Lung (tissue), 12 donors: ENCODE results near the gene NKD2. TPM values are rescaled to one million over a fixed set of nuclear protein-coding genes. Genes with fewer than 3 reads are reported as not detected.

Experiments used
- ATAC-seq: fragments of 200-7000 bp; cut with Tn5 transposase; one replicate; pipeline ENCODE4 v1.9.1; 2020; ENCODE audit warnings: moderate number of reproducible peaks; ENCODE audit not compliant: insufficient read depth, low FRiP score
- DNase-seq, 3 donors: peaks; one replicate each; pipeline ENCODE4 v3.0.0-alpha.2; 2013 to 2017
- H3K27ac ChIP-seq, 2 donors: one replicate each; pipeline ENCODE4 v1.5.1; 2013; ENCODE audit warnings: mild to moderate bottlenecking in 2 of 2, moderate library complexity in 2 of 2, control low read depth in 1 of 2, inconsistent platforms in 1 of 2, low read depth in 1 of 2, low read length in 1 of 2
- H3K27me3 ChIP-seq, 3 donors: one replicate each; pipeline ENCODE4 v1.5.1; 2013; ENCODE audit warnings: low read length in 2 of 3; ENCODE audit not compliant: control insufficient read depth in 3 of 3, insufficient read depth in 3 of 3
- H3K36me3 ChIP-seq, 4 donors: one replicate each; pipeline ENCODE4 v1.5.1; 2013; ENCODE audit warnings: low read length in 4 of 4, mild to moderate bottlenecking in 1 of 4, moderate library complexity in 1 of 4; ENCODE audit not compliant: control insufficient read depth in 4 of 4, insufficient read depth in 4 of 4
- H3K4me1 ChIP-seq, 5 donors: one replicate each; pipeline ENCODE4 v1.5.1; 2013; ENCODE audit warnings: low read length in 5 of 5, mild to moderate bottlenecking in 2 of 5, moderate library complexity in 1 of 5; ENCODE audit not compliant: control insufficient read depth in 5 of 5, insufficient read depth in 5 of 5
- H3K4me3 ChIP-seq: one replicate; pipeline ENCODE4 v1.5.1; 2013; ENCODE audit warnings: mild to moderate bottlenecking, control low read depth, moderate library complexity
- H3K9ac ChIP-seq, 2 donors: one replicate each; pipeline ENCODE4 v1.5.1; 2013; ENCODE audit warnings: low read length in 2 of 2, control low read depth in 1 of 2; ENCODE audit not compliant: insufficient read depth in 1 of 2
- H3K9me3 ChIP-seq, 4 donors: one replicate each; pipeline ENCODE4 v1.5.1; 2013; ENCODE audit warnings: low read length in 3 of 4, mild to moderate bottlenecking in 1 of 4, moderate library complexity in 1 of 4; ENCODE audit not compliant: control insufficient read depth in 4 of 4, insufficient read depth in 3 of 4
- WGBS, 2 donors: extraction: QIAGEN DNeasy Blood & Tissue Kit; methylation state at CpG; one replicate each; pipeline ENCODE4 v1.1.7; 2013; 5-methylcytosine and 5-hydroxymethylcytosine counted together
- polyA plus RNA-seq, 2 donors: library from polyadenylated mRNA; stranded (reverse); fragments of 200-250 nt; gene quantifications; one replicate each; pipeline ENCODE4 v1.2.1, GENCODE V29; 2013
- total RNA-seq, 2 donors: library from RNA; depleted of rRNA in 1 of 2; stranded (reverse); fragments of >200 nt in 1 of 2; gene quantifications; one replicate each; pipeline ENCODE4 v1.2.1, GENCODE V29; 2014 to 2021
- TF ChIP-seq, protein P1 (sequence below): IDR thresholded peaks from 2 replicates; pipeline ENCODE4 v1.5.1; 2012; ENCODE audit warnings: mild to moderate bottlenecking; ENCODE audit errors: control extremely low read depth, extremely low read depth
- donor health status: control.
- donor health status: control.
- donor health status: Bipolar disorder and iron deficiency.
- donor health status: healthy.
- donor health status: DM: yes; HTN: yes; CAD: no.

The NKD2 gene
- total and polyA plus RNA-seq, 4 donors, result 9.9 to 88.0 (median 48.4) TPM

DNA sequence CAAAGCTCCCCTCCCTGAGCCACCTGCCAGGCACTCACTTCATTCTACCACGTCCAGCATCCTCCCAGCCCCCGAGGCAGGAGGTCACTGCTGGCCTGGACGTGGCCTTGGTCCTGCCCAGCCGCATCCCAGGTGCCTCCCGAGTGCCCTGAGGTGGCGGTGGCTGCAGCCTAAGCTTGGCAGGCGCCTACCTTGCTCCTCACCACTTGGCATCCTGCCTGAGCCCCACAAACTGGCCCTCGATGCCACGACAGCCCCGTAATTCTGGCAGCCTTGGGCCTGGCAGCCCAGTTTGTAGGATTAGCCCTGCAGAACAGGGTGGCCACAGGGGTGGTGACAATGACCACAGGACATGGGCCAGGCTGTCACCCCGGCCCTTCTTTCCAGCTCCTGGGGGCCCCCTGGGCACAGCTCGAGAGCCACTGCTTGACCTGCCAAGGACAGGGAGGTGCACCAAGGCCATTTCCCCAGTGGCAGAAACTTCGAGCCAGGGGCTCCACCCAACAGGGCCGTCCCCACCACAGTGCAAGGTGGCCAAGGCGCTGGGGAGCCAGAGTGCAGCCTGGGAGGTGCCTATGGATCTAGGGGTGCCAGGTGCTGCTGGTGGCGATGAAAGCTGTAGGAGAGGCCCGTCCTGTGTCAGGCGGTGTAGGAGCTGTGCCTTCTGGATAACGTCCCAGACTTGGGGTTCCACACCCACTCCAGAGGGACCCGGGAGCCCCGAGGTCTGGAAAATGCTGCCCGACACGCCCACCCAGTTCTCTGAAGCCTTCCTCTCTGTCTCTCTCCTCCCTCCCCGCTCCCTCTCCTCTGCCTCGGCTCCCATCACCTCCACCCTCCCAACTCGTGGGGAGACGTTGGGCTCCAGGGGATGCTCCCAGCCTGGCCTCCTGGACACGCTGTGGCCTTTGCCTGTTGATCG, 18.4 kb downstream of the NKD2 start:
- H3K27me3 ChIP-seq, result no peaks in the 10 kb centered on the region

GRCh38 chr5:1027631-1028441, 19.2 kb downstream of the NKD2 start:
- Histone ChIP-seq H3K27ac (no peak overlapping the region), H3K9ac (no peak overlapping the region), H3K27me3 (no peaks in the 10 kb centered on the region), H3K9me3 (no peaks in the 10 kb centered on the region), H3K4me1 (no peaks in the 10 kb centered on the region), H3K4me3 (no peak overlapping the region), H3K36me3 (no peaks in the 10 kb centered on the region)
- TF ChIP-seq, protein P1, sequence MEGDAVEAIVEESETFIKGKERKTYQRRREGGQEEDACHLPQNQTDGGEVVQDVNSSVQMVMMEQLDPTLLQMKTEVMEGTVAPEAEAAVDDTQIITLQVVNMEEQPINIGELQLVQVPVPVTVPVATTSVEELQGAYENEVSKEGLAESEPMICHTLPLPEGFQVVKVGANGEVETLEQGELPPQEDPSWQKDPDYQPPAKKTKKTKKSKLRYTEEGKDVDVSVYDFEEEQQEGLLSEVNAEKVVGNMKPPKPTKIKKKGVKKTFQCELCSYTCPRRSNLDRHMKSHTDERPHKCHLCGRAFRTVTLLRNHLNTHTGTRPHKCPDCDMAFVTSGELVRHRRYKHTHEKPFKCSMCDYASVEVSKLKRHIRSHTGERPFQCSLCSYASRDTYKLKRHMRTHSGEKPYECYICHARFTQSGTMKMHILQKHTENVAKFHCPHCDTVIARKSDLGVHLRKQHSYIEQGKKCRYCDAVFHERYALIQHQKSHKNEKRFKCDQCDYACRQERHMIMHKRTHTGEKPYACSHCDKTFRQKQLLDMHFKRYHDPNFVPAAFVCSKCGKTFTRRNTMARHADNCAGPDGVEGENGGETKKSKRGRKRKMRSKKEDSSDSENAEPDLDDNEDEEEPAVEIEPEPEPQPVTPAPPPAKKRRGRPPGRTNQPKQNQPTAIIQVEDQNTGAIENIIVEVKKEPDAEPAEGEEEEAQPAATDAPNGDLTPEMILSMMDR, result no peak
- WGBS, 2 donors, result 88 to 93% methylated on average over 40 of the region's 40 CpGs
- ATAC-seq, result peak; percentile 14
- DNase-seq, result no peak

More for the DNA sequence above, 18.4 kb downstream of the NKD2 start:
- Histone ChIP-seq H3K27ac (no peak overlapping the region), H3K9ac (no peak overlapping the region), H3K9me3 (no peaks in the 10 kb centered on the region), H3K4me1 (no peaks in the 10 kb centered on the region), H3K4me3 (no peak overlapping the region), H3K36me3 (no peaks in the 10 kb centered on the region)
- 85 to 92% methylated on average over 29 of the region's 29 CpGs for WGBS, 2 donors
- DNase-seq (no peak), ATAC-seq (no peak)
- TF ChIP-seq, protein P1, result no peak

DNA sequence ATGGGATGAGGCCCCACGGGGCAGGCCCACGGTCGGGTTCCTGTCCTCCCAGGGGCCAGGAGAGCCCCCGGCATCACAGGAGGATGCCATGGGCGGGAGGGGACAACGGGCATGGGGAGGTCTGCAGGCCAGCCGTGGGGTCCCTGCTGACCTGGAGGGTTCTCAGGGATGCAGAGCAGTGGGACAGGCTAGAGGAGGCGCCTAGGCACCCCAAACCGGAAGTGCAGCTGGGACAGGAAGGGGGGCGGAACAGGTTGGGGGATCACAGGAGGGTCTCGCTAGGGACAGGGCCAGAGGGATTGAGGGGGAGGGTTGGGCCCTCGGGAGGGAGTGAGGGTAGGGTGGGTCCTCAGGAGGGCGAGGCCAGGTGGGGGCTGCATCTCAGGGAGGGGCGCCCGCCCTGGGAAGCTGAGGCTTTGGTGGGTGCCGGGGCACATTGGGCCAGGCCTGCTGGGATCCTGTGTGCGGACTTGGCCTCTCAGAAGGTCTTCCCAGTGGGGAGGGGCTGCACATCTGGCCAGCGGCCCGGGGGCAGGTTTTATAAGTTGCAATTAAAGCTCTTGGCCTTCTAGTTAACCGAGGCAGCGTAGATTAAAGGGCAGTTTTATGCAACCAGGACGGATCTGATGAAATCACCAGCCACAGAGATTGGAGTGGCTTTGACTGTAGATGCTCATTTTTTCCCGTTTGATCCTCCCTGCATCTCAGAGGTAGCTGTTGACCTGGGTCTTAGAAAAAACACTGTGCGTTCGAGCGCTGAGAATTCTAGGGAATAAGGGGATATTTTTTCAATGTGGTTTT, 20.1 kb downstream of the NKD2 start:
- Histone ChIP-seq H3K9me3 (no peaks in the 10 kb centered on the region), H3K9ac (no peak overlapping the region), H3K4me3 (no peak overlapping the region), H3K36me3 (no peaks in the 10 kb centered on the region), H3K27me3 (no peaks in the 10 kb centered on the region), H3K27ac (no peak overlapping the region), H3K4me1 (no peaks in the 10 kb centered on the region)
- 81 to 82% methylated on average over 26 of the region's 26 CpGs for WGBS, 2 donors
- ATAC-seq (no peak), DNase-seq (no peak)
- TF ChIP-seq, protein P1, result no peak
